ENCODE data around the gene TTC28. TPM values are rescaled to one million over a fixed set of nuclear protein-coding genes. Genes with fewer than 3 reads are reported as not detected.

Gene TTC28
- total RNA-seq, 4 donors from 2014 or later, result 35.6 to 42.6 (median 36.9) TPM

DNA sequence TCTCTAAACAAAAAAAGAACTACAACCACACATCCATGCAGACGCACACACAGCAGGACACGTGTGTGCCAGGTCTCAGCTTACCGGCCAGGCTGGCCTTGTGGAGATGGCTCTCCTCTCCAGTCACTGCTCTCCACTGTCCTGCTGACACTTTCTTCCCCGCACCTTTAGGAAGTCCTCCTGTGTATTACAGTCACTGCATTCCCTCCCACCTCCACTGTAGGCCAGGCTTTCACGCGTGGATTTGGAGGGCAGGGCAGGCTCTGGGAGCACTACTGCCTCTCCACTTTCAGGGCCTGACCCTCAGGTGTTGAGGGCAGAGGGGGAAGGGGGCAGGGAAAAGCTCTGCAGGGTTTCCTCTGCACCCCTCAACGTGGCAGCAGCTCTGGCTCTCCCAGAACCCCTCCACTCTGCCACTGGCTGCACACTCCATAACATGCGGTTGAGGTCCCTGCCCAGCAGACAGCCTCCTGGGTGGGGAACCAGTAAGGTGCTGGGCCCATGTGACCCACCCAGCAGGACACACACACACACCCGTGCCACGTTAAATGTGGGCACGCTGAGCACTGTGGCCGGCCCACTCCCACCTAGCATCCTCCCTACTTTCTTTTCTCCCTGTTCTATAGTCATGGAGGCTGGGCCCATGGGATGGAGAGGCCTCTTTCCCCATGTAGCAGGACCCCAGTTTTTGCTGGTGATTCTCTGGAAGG, 653.6 kb downstream of the TTC28 start:
- no peak overlapping the region for H3K4me3 ChIP-seq
- DNase-seq (ENCODE audit: extremely low spot score), result no peak
- H3K4me1 ChIP-seq, result peaks cover 43 to 49% (median 48%) of the 10 kb centered on the region in 4 donors

DNA sequence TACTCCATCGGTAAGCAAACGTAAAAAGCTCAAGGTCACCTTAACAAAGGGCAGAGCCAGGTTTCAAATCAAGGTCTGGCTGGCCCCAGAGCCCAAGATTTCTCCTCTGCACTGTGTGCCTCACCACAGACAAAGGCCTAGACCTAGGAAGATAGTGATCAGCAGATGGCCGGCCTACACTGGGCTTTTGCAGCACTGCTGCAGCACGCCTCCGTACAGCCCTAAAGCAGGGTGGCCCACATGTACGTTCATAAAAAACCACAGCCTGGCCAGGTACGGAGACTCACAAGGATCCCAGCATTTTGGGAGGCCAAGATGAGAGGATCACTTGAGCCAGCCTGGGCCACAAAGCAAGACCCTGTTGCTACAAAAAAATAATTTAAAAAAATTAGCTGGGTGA, 654.3 kb downstream of the TTC28 start:
- H3K36me3 ChIP-seq, result peaks cover 0 to 9% (median 0%) of the 10 kb centered on the region in 4 donors
- no peak overlapping the region for H3K4me3 ChIP-seq
- H3K4me1 ChIP-seq, result peaks cover 45 to 52% (median 48%) of the 10 kb centered on the region in 4 donors
- intact Hi-C loops (cut with DNase I), result loop anchor here (10.0 kb wide), 2 partner anchors 419 to 799 kb away; no protein-coding TSS in a partner anchor
- DNase-seq (ENCODE audit: extremely low spot score), result no peak
- no peak for TF ChIP-seq EP300 (IDR thresholded peaks at IDR 0.05)
- TF ChIP-seq POLR2AphosphoS5 (IDR thresholded peaks at IDR 0.05), result no peak
- TF ChIP-seq POLR2A (IDR thresholded peaks at IDR 0.05; ENCODE audit: low read depth), result no peak
- TF ChIP-seq, protein P1, sequence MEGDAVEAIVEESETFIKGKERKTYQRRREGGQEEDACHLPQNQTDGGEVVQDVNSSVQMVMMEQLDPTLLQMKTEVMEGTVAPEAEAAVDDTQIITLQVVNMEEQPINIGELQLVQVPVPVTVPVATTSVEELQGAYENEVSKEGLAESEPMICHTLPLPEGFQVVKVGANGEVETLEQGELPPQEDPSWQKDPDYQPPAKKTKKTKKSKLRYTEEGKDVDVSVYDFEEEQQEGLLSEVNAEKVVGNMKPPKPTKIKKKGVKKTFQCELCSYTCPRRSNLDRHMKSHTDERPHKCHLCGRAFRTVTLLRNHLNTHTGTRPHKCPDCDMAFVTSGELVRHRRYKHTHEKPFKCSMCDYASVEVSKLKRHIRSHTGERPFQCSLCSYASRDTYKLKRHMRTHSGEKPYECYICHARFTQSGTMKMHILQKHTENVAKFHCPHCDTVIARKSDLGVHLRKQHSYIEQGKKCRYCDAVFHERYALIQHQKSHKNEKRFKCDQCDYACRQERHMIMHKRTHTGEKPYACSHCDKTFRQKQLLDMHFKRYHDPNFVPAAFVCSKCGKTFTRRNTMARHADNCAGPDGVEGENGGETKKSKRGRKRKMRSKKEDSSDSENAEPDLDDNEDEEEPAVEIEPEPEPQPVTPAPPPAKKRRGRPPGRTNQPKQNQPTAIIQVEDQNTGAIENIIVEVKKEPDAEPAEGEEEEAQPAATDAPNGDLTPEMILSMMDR (IDR thresholded peaks at IDR 0.05), result no peak
- no peak overlapping the region for H3K27ac ChIP-seq (replicated peaks in 1 of 4)
- H3K9me3 ChIP-seq, result no peaks in the 10 kb centered on the region
- no peaks in the 10 kb centered on the region for H3K27me3 ChIP-seq
- 88% methylated on average over 7 of the region's 7 CpGs for WGBS

More for the DNA sequence above, 653.6 kb downstream of the TTC28 start:
- Histone ChIP-seq H3K27me3 (no peaks in the 10 kb centered on the region), H3K27ac (replicated peaks in 1 of 4) (no peak overlapping the region), H3K36me3 (peaks cover 0 to 9% (median 0%) of the 10 kb centered on the region in 4 donors), H3K9me3 (no peaks in the 10 kb centered on the region)
- 94% methylated on average over 10 of the region's 12 CpGs for WGBS
- TF ChIP-seq POLR2AphosphoS5 (IDR thresholded peaks at IDR 0.05) (no peak), POLR2A (IDR thresholded peaks at IDR 0.05; ENCODE audit: low read depth) (no peak), EP300 (IDR thresholded peaks at IDR 0.05) (no peak)
- TF ChIP-seq, protein P1 (IDR thresholded peaks at IDR 0.05), result no peak
- intact Hi-C loops (cut with DNase I), result loop anchor here (10.0 kb wide), 2 partner anchors 419 to 799 kb away; no protein-coding TSS in a partner anchor

DNA sequence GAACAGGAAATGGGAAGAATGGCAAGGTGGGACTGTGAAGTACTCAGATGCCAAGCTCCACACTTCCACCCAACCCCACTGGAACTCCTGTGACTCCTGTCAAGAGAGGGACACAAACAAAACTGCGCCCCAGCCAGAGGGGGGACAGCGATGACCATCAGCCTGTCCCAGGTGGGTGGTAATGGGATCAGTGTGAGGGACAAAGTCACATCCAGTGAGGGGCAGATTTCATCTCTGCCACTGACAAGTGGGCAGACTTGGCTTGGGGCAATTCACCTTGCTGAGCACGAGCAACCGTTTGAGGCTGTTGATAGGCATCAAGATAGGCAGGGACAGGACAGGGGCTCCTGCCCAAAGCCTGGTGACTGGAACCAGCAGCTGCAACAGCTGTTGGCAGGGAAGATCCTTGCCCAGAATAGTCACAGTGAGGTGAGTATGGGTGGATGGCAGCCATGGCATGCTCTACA, 655.2 kb downstream of the TTC28 start:
- no peak overlapping the region for H3K27ac ChIP-seq (replicated peaks in 1 of 4)
- no peaks in the 10 kb centered on the region for H3K27me3 ChIP-seq
- intact Hi-C loops (cut with DNase I), result loop anchor here (10.0 kb wide), 2 partner anchors 420 to 800 kb away; no protein-coding TSS in a partner anchor
- H3K9me3 ChIP-seq, result no peaks in the 10 kb centered on the region
- H3K4me3 ChIP-seq, result no peak overlapping the region
- no peak for DNase-seq (ENCODE audit: extremely low spot score)
- WGBS, result 100% methylated on average over 1 of the region's 4 CpGs
- H3K4me1 ChIP-seq, result peaks cover 45 to 48% (median 47%) of the 10 kb centered on the region in 4 donors
- peaks cover 0 to 9% (median 0%) of the 10 kb centered on the region in 4 donors for H3K36me3 ChIP-seq
- TF ChIP-seq, protein P1 (IDR thresholded peaks at IDR 0.05), result no peak
- TF ChIP-seq EP300 (IDR thresholded peaks at IDR 0.05) (no peak), POLR2A (IDR thresholded peaks at IDR 0.05; ENCODE audit: low read depth) (no peak), POLR2AphosphoS5 (IDR thresholded peaks at IDR 0.05) (no peak)

DNA sequence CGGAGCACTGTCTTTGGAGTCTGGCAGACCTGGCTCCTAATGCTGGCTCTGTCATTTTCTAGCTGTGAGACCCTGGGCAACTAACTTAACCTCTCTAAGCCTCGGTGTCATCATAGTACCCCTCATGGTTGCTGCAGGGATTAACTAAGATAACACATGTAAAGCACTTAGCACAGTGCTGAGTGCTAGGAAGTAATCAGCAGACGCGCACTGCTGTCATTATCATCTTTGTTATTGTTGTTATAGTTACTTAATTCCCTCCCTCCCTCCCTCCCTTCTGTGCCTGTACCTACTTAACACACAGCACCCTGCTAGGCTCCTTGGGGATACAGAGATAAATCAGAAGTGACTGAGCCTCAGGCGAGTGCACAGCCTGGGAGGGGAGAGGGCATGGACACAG, 655.9 kb downstream of the TTC28 start:
- intact Hi-C loops (cut with DNase I), result loop anchor here (10.0 kb wide), 2 partner anchors 421 to 801 kb away; no protein-coding TSS in a partner anchor
- TF ChIP-seq, protein P1 (IDR thresholded peaks at IDR 0.05), result no peak
- no peak for TF ChIP-seq EP300 (IDR thresholded peaks at IDR 0.05)
- TF ChIP-seq POLR2AphosphoS5 (IDR thresholded peaks at IDR 0.05), result no peak
- TF ChIP-seq POLR2A (IDR thresholded peaks at IDR 0.05; ENCODE audit: low read depth), result no peak
- Histone ChIP-seq H3K4me3 (no peak overlapping the region), H3K4me1 (peaks cover 38 to 44% (median 40%) of the 10 kb centered on the region in 4 donors), H3K36me3 (peaks cover 0 to 4% (median 0%) of the 10 kb centered on the region in 4 donors), H3K9me3 (no peaks in the 10 kb centered on the region), H3K27me3 (no peaks in the 10 kb centered on the region), H3K27ac (replicated peaks in 1 of 4) (no peak overlapping the region)
- WGBS, result 87% methylated on average over 4 of the region's 5 CpGs
- DNase-seq (ENCODE audit: extremely low spot score), result no peak

All from esophagus muscularis mucosa (tissue), 4 donors.